Ovary (tissue), 9 donors: Measurements from ENCODE around the gene RRAS2. TPM values are rescaled to one million over a fixed set of nuclear protein-coding genes. Genes with fewer than 3 reads are reported as not detected.

Experiments
- DNase-seq, 5 donors: peaks; one replicate each; pipeline ENCODE4 v3.0.0-alpha.2; 2019 to 2020
- H3K27ac ChIP-seq, 2 donors: fragments of 200-600 bp; one replicate each; pipeline versions ENCODE4 v1.5.1 to v1.8.0; 2019 to 2022
- H3K27me3 ChIP-seq: fragments of 200-600 bp; one replicate; pipeline ENCODE4 v1.8.0; 2022
- H3K36me3 ChIP-seq: fragments of 200-600 bp; sonication (generic); one replicate; pipeline ENCODE4 v1.5.1; 2019
- H3K4me1 ChIP-seq: one replicate; pipeline ENCODE4 v1.8.1; 2013; ENCODE audit warnings: mild to moderate bottlenecking, moderate library complexity; ENCODE audit not compliant: insufficient read depth
- H3K4me3 ChIP-seq: fragments of 200-600 bp; sonication (generic); one replicate; pipeline ENCODE4 v1.5.1; 2017
- H3K9me3 ChIP-seq, 2 donors: fragments of 200-600 bp in 1 of 2; sonication (generic) in 1 of 2; one replicate each; pipeline versions ENCODE4 v1.5.1 to v1.8.1; 2013 to 2019; ENCODE audit warnings: mild to moderate bottlenecking in 1 of 2, moderate library complexity in 1 of 2
- CTCF ChIP-seq, 3 donors: fragments of 450-650 bp in 2 of 3; fragments of 200-600 bp in 1 of 3; IDR thresholded peaks; one replicate each; pipeline versions ENCODE4 v1.5.1 to v1.8.0; 2016 to 2022; ENCODE audit warnings: antibody characterized with exemption in 3 of 3, mild to moderate bottlenecking in 1 of 3
- EP300 ChIP-seq: sonication (generic); formaldehyde crosslinking; IDR thresholded peaks from one replicate; pipeline ENCODE4 v1.6.1; 2017; ENCODE audit warnings: antibody characterized with exemption
- POLR2A ChIP-seq: fragments of 450-650 bp; IDR thresholded peaks from one replicate; pipeline ENCODE4 v1.6.1; 2017; ENCODE audit warnings: antibody characterized with exemption, mild to moderate bottlenecking, moderate library complexity
- WGBS, 3 donors: extraction: QIAGEN DNeasy Blood & Tissue Kit in 1 of 3; methylation state at CpG; one replicate each; pipeline versions ENCODE4 v1.1.5 to v1.1.7; 2013 to 2017; 5-methylcytosine and 5-hydroxymethylcytosine counted together
- intact Hi-C, 4 donors: fragments of 100-400 bp; cut with DNase I; formaldehyde crosslinking; loops; one replicate each; pipeline versions ENCODE4 v1.11.0 to v1.15.1; 2022 to 2023
- polyA plus RNA-seq, 2 donors: library from polyadenylated mRNA; stranded (reverse); fragments of 200-250 nt in 1 of 2; fragments of 350-450 nt in 1 of 2; fragmentation: Illumina TruSeq in 1 of 2; extraction: RNeasy Lipid Tissue Mini Kit (QIAGEN cat#74804) in 1 of 2; gene quantifications; one replicate each; pipeline ENCODE4 v1.2.3, GENCODE V29; 2013 to 2014
- total RNA-seq, 7 donors: library from RNA; depleted of rRNA in 2 of 7; stranded (reverse); fragments of >200 nt in 2 of 7; fragmentation: NEBNext Ultra II Directional in 3 of 7; extraction: Animal tissue kit (Norgen Biotek cat#: 25700) in 3 of 7; gene quantifications; one replicate each; pipeline versions ENCODE4 v1.1.0 to v1.2.4, GENCODE V29; 2016 to 2023
- donor health status: DM: no; HTN: no; CAD: no; lungs with moderate emphysema.
- donor health status: DM: no; HTN: no; CAD: no.
- donor health status: Bipolar disorder and iron deficiency.
- donor health status: DM: yes; HTN: yes; CAD: no.
- donor health status: DM: no; HTN: no; CAD: no.
- donor health status: DM: yes; HTN: yes; CAD: no.

Gene RRAS2
- total and polyA plus RNA-seq, 9 donors = 25.7 to 45.2 (median 34.8) TPM

- DNase-seq = no peak
- Histone ChIP-seq H3K9me3 (no peaks in the 10 kb centered on the region), H3K27me3 (no peaks in the 10 kb centered on the region), H3K4me3 (no peak overlapping the region), H3K27ac (no peak overlapping the region), H3K4me1 (no peaks in the 10 kb centered on the region), H3K36me3 (no peaks in the 10 kb centered on the region)
- TF ChIP-seq POLR2A = no peak
- no peak for TF ChIP-seq EP300
- TF ChIP-seq CTCF (IDR thresholded peaks at IDR 0.05) = no peak
- 74 to 90% (median 78%) methylated on average over 6 of the region's 6 CpGs for WGBS, 3 donors
- intact Hi-C loops = no loop called here
These were observed 126.3 kb downstream of the RRAS2 start for GRCh38 chr11:14232652-14233051.

GRCh38 chr11:14230407-14230806 lies 128.6 kb downstream of the RRAS2 start:
- H3K27ac ChIP-seq = no peak overlapping the region
- no peaks in the 10 kb centered on the region for H3K9me3 ChIP-seq
- no peak for TF ChIP-seq CTCF (IDR thresholded peaks at IDR 0.05)
- no peak for TF ChIP-seq EP300
- no peak for TF ChIP-seq POLR2A
- H3K27me3 ChIP-seq = no peaks in the 10 kb centered on the region
- no peaks in the 10 kb centered on the region for H3K4me1 ChIP-seq
- no peaks in the 10 kb centered on the region for H3K36me3 ChIP-seq
- intact Hi-C loops = no loop called here
- no peak for DNase-seq
- no peak overlapping the region for H3K4me3 ChIP-seq
- WGBS, 3 donors = 80 to 85% (median 83%) methylated on average over 6 of the region's 6 CpGs

GRCh38 chr11:14229472-14229871 lies 129.5 kb downstream of the RRAS2 start:
- Histone ChIP-seq H3K27ac (no peak overlapping the region), H3K36me3 (no peaks in the 10 kb centered on the region), H3K4me3 (no peak overlapping the region), H3K4me1 (no peaks in the 10 kb centered on the region), H3K27me3 (no peaks in the 10 kb centered on the region), H3K9me3 (no peaks in the 10 kb centered on the region)
- no peak for TF ChIP-seq CTCF (IDR thresholded peaks at IDR 0.05)
- TF ChIP-seq EP300 = no peak
- TF ChIP-seq POLR2A = no peak
- WGBS, 3 donors = 73 to 88% (median 80%) methylated on average over 11 of the region's 11 CpGs
- DNase-seq = no peak
- intact Hi-C loops = no loop called here

- Histone ChIP-seq H3K27me3 (no peaks in the 10 kb centered on the region), H3K4me3 (no peak overlapping the region), H3K4me1 (no peaks in the 10 kb centered on the region), H3K9me3 (no peaks in the 10 kb centered on the region), H3K36me3 (no peaks in the 10 kb centered on the region), H3K27ac (no peak overlapping the region)
- no peak for TF ChIP-seq POLR2A
- TF ChIP-seq CTCF (IDR thresholded peaks at IDR 0.05) = no peak
- TF ChIP-seq EP300 = no peak
- intact Hi-C loops = no loop called here
- 84 to 91% (median 88%) methylated on average over 2 of the region's 2 CpGs for WGBS, 3 donors
- no peak for DNase-seq
These were observed 130.6 kb downstream of the RRAS2 start for GRCh38 chr11:14228356-14228755.

Other genes with a start within 250 kb of the RRAS2 start
- 10 to 100 TPM; 64.2 to 81.5 (median 74.0) TPM for gene COPB1, start 140.6 kb upstream of the RRAS2 start, total RNA-seq
- gene COPB1, start 140.6 kb upstream of the RRAS2 start, polyA plus RNA-seq = 10 to 100 TPM; 43.7 to 57.9 TPM
- gene PSMA1, start 161.2 kb upstream of the RRAS2 start, total RNA-seq = 100 to 1,000 TPM in 3 of 7 donors, 10 to 100 TPM in 4; 67.1 to 112 (median 96.3) TPM
- gene PSMA1, start 161.2 kb upstream of the RRAS2 start, polyA plus RNA-seq = 100 to 1,000 TPM in 1 of 2 donors, 10 to 100 TPM in 1; 94.0 to 134 TPM